Neural cell (in vitro differentiated cells): ENCODE results near the gene SCAI.

Experiments used
- CTCF ChIP-seq: fragments of 450-650 bp; IDR thresholded peaks from 2 replicates; pipeline ENCODE4 v1.5.1; 2014; ENCODE audit warnings: antibody characterized with exemption, mild to moderate bottlenecking, moderate library complexity; ENCODE audit not compliant: poor library complexity, severe bottlenecking
- EZH2 ChIP-seq: fragments of 200-600, 300-800 bp; shearing (Covaris generic), sonication (generic); IDR thresholded peaks from 2 replicates; pipeline ENCODE4 v1.6.1; 2014; ENCODE audit warnings: antibody characterized with exemption, low read length, borderline replicate concordance, mild to moderate bottlenecking; ENCODE audit not compliant: insufficient read depth, poor library complexity, severe bottlenecking
- RAD21 ChIP-seq: fragments of 450-650 bp; conservative IDR thresholded peaks from 2 replicates; pipeline ENCODE4 v1.6.1; 2014; ENCODE audit warnings: antibody characterized with exemption, mild to moderate bottlenecking, moderate library complexity

GRCh38 chr9:125085703-125086477 is 57.4 kb downstream of the SCAI start:
- no peak for TF ChIP-seq RAD21
- TF ChIP-seq CTCF = no peak
- no peak for TF ChIP-seq EZH2
